PC-3 (cell line): Measurements from ENCODE around the gene EDAR. TPM values are rescaled to one million over a fixed set of nuclear protein-coding genes. Genes with fewer than 3 reads are reported as not detected.

Experiments
- ATAC-seq: fragments of 200-7000 bp; cut with Tn5 transposase; 2 replicates; pipeline ENCODE4 v1.9.1; 2020; ENCODE audit warnings: mild to moderate bottlenecking, moderate library complexity
- BruUV-seq: library from RNA; stranded (reverse); fragments of 400-500 nt; replicated peaks from 2 replicates; lab custom pipeline; 2021; lab: Mats Ljungman, UMichigan
- CTCF ChIA-PET: fragments of 300-600 bp; sonication (Branson Sonifier 250); formaldehyde crosslinking; loops from one replicate; lab custom pipeline; 2022; ENCODE audit warnings: antibody characterized with exemption; lab: Charles Lee
- POLR2A ChIA-PET: fragments of 300-600 bp; sonication (Branson Sonifier 250); formaldehyde crosslinking; loops from one replicate; lab custom pipeline; 2022; ENCODE audit warnings: antibody characterized with exemption; ENCODE audit not compliant: unreplicated experiment; lab: Charles Lee
- DNase-seq: peaks from one replicate; pipeline ENCODE4 v3.0.0-alpha.2; 2015
- H2AFZ ChIP-seq: fragments of 300-600 bp; sonication (generic); 2 replicates; pipeline ENCODE4 v1.6.0; 2016; ENCODE audit warnings: antibody characterized with exemption, low read length
- H3F3A ChIP-seq: fragments of 300-600 bp; sonication (generic); one replicate; pipeline ENCODE4 v1.6.0; 2017; ENCODE audit warnings: antibody characterized with exemption, low read length, control low read depth, mild to moderate bottlenecking; ENCODE audit not compliant: unreplicated experiment
- H3K27ac ChIP-seq: fragments of 300-600 bp; sonication (generic); 2 replicates; pipeline ENCODE4 v1.5.1; 2016; ENCODE audit warnings: mild to moderate bottlenecking, low read length
- H3K27me3 ChIP-seq: fragments of 300-600 bp; sonication (generic); 2 replicates; pipeline ENCODE4 v1.6.1; 2016; ENCODE audit warnings: low read length, mixed read lengths
- H3K36me3 ChIP-seq: fragments of 300-600 bp; sonication (generic); 2 replicates; pipeline ENCODE4 v1.6.1; 2016; ENCODE audit warnings: low read depth, mixed run types, low read length, mixed read lengths
- H3K4me1 ChIP-seq: fragments of 300-600 bp; sonication (generic); 2 replicates; pipeline ENCODE4 v1.5.1; 2016; ENCODE audit warnings: low read length; ENCODE audit not compliant: insufficient read depth
- H3K4me2 ChIP-seq: fragments of 300-600 bp; sonication (generic); 2 replicates; pipeline ENCODE4 v1.6.0; 2016; ENCODE audit warnings: low read length
- H3K4me3 ChIP-seq: fragments of 300-600 bp; sonication (generic); 2 replicates; pipeline ENCODE4 v1.5.1; 2016; ENCODE audit warnings: mild to moderate bottlenecking, low read length, mixed read lengths
- H3K79me2 ChIP-seq: fragments of 300-600 bp; sonication (generic); 2 replicates; pipeline ENCODE4 v1.6.1; 2017; ENCODE audit warnings: low read length, mixed read lengths
- H3K9ac ChIP-seq: fragments of 300-600 bp; sonication (generic); 2 replicates; pipeline ENCODE4 v1.6.0; 2016; ENCODE audit warnings: mild to moderate bottlenecking, low read length
- H3K9me2 ChIP-seq: fragments of 300-600 bp; sonication (generic); replicated peaks from 2 replicates; pipeline ENCODE4 v1.6.1; 2016; ENCODE audit warnings: mixed run types, low read length, mixed read lengths
- H3K9me3 ChIP-seq: fragments of 300-600 bp; sonication (generic); 2 replicates; pipeline ENCODE4 v1.6.1; 2016; ENCODE audit warnings: low read length, mixed read lengths
- H4K20me1 ChIP-seq: fragments of 300-600 bp; sonication (generic); 2 replicates; pipeline ENCODE4 v1.6.1; 2016; ENCODE audit warnings: low read length, mixed read lengths
- EZH2 ChIP-seq: fragments of 300-600 bp; sonication (generic); IDR thresholded peaks from one replicate; pipeline ENCODE4 v1.6.1; 2017; ENCODE audit warnings: antibody characterized with exemption, mild to moderate bottlenecking, low read length; ENCODE audit not compliant: unreplicated experiment
- EZH2phosphoT487 ChIP-seq: fragments of 300-600 bp; sonication (generic); IDR thresholded peaks from 2 replicates; pipeline ENCODE4 v1.6.1; 2018; ENCODE audit warnings: mild to moderate bottlenecking, antibody characterized with exemption, low read length, borderline replicate concordance
- intact Hi-C: fragments of 100-400 bp; cut with micrococcal nuclease; formaldehyde crosslinking; loops from 2 replicates; pipeline ENCODE4 v1.9.0; 2023
- total RNA-seq: library from RNA; depleted of rRNA; stranded (reverse); fragments of >200 nt; gene quantifications from 2 replicates; pipeline ENCODE4 v1.2.3, GENCODE V29; 2014
- TF ChIP-seq, protein P1 (sequence below): fragments of 300-600 bp; sonication (generic); conservative IDR thresholded peaks from 2 replicates; pipeline ENCODE4 v1.5.1; 2017; ENCODE audit warnings: antibody characterized with exemption, low read depth, mild to moderate bottlenecking, low read length

The EDAR gene
- total RNA-seq, 1 experiment from 2014 or later = 0.04 TPM

DNA sequence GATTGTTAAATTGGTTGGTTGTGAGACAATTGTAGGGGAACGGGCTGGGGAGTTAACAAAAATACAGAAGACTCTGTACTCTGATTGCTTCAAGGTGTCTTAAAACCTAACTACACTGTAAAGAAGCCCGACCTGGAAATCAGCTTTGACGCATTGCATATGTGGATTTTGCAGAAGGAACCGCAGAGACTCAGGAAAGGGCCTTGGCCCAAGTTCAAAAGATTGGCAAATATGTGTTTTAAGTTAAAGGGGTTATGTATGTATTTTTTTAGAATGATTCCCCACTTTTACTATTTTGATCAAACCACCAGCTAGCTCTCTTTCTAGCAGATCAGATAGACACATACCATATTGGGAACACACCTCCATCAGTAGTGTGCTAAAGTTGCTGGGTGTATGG lies 18.0 kb upstream of the EDAR start:
- ATAC-seq = no peak
- no TSS peak for BruUV-seq
- no peak overlapping the region for H3K4me3 ChIP-seq

DNA sequence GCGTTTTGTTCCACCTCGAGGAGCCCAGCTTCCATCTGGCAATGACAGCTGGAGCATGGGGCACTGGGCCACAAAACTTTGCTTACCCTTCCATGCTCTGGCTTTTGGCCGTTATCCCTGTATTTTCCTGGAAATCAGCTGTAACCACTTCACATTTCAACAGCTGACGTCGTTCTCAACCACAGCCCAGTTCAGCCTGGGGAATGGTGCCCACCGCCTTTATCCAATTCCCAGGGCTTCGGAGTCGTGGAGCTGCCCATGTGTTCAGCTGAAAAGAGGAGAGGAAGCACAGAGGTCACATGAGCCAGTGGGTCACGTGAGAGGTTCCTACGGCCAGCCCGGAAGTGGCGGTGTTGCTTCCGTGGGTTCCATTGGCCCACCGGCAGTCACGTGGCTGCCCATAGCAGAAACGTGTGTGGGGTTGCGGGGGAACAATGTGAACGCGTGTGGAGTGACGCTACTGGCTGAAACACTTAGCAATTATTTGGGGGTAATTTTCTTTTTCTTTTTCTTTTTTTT lies 16.7 kb upstream of the EDAR start:
- ATAC-seq = no peak
- H3K4me3 ChIP-seq = no peak overlapping the region
- H3K4me2 ChIP-seq = no peak overlapping the region
- H3K9me2 ChIP-seq = no peaks in the 10 kb centered on the region
- no TSS peak for BruUV-seq
- intact Hi-C loops = no loop called here
- no peak overlapping the region for H3K9ac ChIP-seq
- no peaks in the 10 kb centered on the region for H4K20me1 ChIP-seq
- POLR2A ChIA-PET = no interaction called here
- H3K9me3 ChIP-seq = no peaks in the 10 kb centered on the region
- no peaks in the 10 kb centered on the region for H3K36me3 ChIP-seq
- H3K79me2 ChIP-seq = no peaks in the 10 kb centered on the region
- no peak for DNase-seq
- H3F3A ChIP-seq = no peaks in the 10 kb centered on the region
- H3K27ac ChIP-seq = no peak overlapping the region
- no peaks in the 10 kb centered on the region for H3K27me3 ChIP-seq
- CTCF ChIA-PET = no interaction called here
- H3K4me1 ChIP-seq = no peaks in the 10 kb centered on the region
- TF ChIP-seq EZH2 (no peak), EZH2phosphoT487 (no peak)
- TF ChIP-seq, protein P1, sequence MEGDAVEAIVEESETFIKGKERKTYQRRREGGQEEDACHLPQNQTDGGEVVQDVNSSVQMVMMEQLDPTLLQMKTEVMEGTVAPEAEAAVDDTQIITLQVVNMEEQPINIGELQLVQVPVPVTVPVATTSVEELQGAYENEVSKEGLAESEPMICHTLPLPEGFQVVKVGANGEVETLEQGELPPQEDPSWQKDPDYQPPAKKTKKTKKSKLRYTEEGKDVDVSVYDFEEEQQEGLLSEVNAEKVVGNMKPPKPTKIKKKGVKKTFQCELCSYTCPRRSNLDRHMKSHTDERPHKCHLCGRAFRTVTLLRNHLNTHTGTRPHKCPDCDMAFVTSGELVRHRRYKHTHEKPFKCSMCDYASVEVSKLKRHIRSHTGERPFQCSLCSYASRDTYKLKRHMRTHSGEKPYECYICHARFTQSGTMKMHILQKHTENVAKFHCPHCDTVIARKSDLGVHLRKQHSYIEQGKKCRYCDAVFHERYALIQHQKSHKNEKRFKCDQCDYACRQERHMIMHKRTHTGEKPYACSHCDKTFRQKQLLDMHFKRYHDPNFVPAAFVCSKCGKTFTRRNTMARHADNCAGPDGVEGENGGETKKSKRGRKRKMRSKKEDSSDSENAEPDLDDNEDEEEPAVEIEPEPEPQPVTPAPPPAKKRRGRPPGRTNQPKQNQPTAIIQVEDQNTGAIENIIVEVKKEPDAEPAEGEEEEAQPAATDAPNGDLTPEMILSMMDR = no peak
- no peak overlapping the region for H2AFZ ChIP-seq

More for the DNA sequence above, 18.0 kb upstream of the EDAR start:
- ChIA-PET CTCF (no interaction called here), POLR2A (no interaction called here)
- no peak for TF ChIP-seq EZH2
- no peak for TF ChIP-seq EZH2phosphoT487
- TF ChIP-seq, protein P1 = no peak
- DNase-seq = no peak
- Histone ChIP-seq H3K4me1 (no peaks in the 10 kb centered on the region), H4K20me1 (no peaks in the 10 kb centered on the region), H3K4me2 (no peak overlapping the region), H3F3A (no peaks in the 10 kb centered on the region), H3K9ac (no peak overlapping the region), H3K9me3 (no peaks in the 10 kb centered on the region), H3K79me2 (no peaks in the 10 kb centered on the region), H3K36me3 (no peaks in the 10 kb centered on the region), H3K27me3 (no peaks in the 10 kb centered on the region), H2AFZ (no peak overlapping the region), H3K27ac (no peak overlapping the region), H3K9me2 (no peaks in the 10 kb centered on the region)
- intact Hi-C loops = no loop called here

- Histone ChIP-seq H3K9me3 (no peaks in the 10 kb centered on the region), H3K27me3 (no peaks in the 10 kb centered on the region), H3K27ac (no peak overlapping the region), H3K36me3 (no peaks in the 10 kb centered on the region), H3K4me1 (no peaks in the 10 kb centered on the region), H3K79me2 (no peaks in the 10 kb centered on the region), H3K4me2 (no peak overlapping the region), H4K20me1 (no peaks in the 10 kb centered on the region), H3K9me2 (no peaks in the 10 kb centered on the region), H3K4me3 (no peak overlapping the region), H3F3A (no peaks in the 10 kb centered on the region), H2AFZ (no peak overlapping the region), H3K9ac (no peak overlapping the region)
- POLR2A ChIA-PET = no interaction called here
- intact Hi-C loops = no loop called here
- no peak for DNase-seq
- CTCF ChIA-PET = no interaction called here
- no peak for ATAC-seq
- no TSS peak for BruUV-seq
- TF ChIP-seq, protein P1 = no peak
- TF ChIP-seq EZH2 (no peak), EZH2phosphoT487 (no peak)
Observed at GRCh38 chr2:109001201-109001600, 12.2 kb upstream of the EDAR start.
